NT2/D1 (cell line): ENCODE data around the gene ST3GAL4.

ENCODE experiments used
- SUZ12 ChIP-seq: IDR thresholded peaks from 2 replicates; pipeline ENCODE4 v1.6.1; 2011; ENCODE audit not compliant: insufficient read length, insufficient read depth; ENCODE audit errors: extremely low read depth
- YY1 ChIP-seq: IDR thresholded peaks from 2 replicates; pipeline ENCODE4 v1.6.1; 2011; ENCODE audit not compliant: insufficient read length, insufficient read depth
- ZNF274 ChIP-seq: IDR thresholded peaks from 2 replicates; pipeline ENCODE4 v1.6.1; 2011; ENCODE audit warnings: mild to moderate bottlenecking, low read depth, low read length

GRCh38 chr11:126310200-126310991 lies 45.1 kb upstream of the ST3GAL4 start:
- TF ChIP-seq YY1 (no peak), ZNF274 (no peak), SUZ12 (no peak)
